GM19240 (cell line): ENCODE data around the gene KIAA2012.
"Not testable (repeated sequence)": the region's sequence is repeated elsewhere in the genome, so short reads cannot be mapped to it uniquely, and the experiment has no call there.

Source experiments
- DNase-seq: peaks from one replicate; pipeline ENCODE4 v3.0.0; 2011; ENCODE audit warnings: low spot score; ENCODE audit not compliant: insufficient read length

Gene KIAA2012

DNA sequence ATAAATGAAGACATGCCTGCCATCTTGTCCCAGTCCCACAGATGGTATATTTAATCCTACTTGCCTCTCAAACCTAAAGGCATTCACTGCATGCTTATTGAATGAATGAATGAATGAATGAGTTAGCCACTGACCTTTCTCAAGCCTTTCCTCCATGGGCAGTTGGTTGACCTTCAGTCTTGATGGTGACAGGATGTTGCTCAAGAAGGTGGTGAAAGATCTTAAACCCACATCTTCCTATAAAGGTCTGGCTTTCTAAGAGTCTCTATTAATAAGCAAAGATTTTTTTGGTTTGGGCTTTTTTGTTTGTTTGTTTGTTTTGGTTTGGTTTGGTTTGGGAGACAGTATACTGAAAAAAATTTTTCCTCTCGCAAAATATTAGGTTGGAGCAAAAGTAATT lies 41.7 kb downstream of the KIAA2012 start:
- no peak for DNase-seq

DNA sequence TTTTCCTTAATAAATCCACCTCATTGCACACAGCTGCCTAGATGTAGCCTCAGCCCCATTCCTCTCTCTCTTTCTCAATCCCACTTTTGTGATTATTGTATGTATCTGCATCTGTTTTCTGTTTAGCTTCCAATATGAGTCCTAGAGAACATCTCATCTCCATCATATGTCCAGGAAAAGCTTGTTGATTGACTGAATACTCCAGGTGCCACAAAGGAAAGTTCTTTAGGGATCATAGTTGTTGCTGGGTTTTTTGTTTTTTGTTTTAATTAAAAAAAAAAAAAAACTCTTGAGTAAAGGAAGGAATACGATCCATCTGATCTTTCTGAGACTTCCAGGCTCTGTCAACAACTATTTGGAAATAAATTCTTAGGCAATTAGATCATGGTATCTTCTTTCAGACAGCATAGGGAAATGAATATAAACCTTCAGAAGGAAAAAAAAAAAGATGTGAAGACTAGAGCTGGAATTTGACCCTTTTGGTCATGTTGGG lies 42.5 kb downstream of the KIAA2012 start:
- DNase-seq = no peak

DNA sequence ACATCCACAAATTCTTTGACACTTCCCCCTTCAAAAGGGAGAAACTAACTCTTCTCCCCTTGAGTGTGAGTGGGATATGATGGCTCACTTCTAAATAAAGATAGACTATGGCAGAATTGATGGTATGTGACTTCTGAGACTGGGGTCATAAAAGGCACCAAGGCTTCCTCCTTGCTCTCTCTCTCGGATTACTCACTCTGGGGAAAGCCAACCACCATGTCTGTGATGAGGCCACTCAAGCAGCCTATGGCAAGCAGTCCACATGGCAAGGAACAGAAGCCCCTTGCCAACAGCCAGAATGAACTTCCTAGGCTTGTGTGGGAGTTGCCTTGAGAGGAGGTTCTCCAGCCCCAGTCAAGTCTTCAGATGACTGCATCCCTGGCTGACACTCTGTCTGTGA lies 43.6 kb downstream of the KIAA2012 start:
- DNase-seq = no peak

DNA sequence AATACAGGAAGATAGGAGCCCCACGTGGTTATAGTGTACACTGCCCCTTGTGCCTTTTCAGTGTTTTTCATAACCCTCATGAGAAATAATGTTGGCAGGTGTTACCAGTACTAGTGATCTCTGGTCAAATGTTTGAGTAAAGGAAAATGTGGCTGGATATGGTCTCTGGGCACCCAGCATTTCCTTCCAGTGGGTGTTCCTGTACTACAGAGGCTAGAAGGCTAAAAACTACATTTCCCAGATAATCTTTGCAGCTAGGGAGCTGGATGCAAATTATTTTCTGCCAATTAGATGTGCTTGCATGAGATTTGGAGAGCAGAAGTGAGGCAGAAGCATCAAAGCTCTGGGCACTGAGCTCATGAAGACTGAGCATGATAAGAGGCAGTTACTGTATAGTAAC lies 45.1 kb downstream of the KIAA2012 start:
- no peak for DNase-seq

DNA sequence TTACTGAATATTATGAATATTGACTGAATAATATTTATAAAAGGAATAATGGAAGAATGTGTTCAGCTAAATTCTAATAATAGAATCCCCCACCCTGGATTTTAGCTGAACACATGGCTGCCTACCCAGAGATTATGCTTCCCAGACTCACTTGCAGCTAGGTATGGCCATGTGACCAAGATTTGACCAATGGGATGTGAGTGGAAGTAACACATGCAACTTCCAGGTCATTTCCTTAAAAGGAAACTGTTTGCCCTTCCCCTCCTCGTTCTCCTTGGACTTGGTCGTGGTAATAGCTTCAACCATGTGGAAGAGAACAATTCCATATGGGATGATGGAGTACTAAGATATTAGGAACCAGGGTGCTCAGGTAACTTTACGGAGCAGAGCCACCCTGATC lies 47.8 kb downstream of the KIAA2012 start:
- no peak for DNase-seq

DNA sequence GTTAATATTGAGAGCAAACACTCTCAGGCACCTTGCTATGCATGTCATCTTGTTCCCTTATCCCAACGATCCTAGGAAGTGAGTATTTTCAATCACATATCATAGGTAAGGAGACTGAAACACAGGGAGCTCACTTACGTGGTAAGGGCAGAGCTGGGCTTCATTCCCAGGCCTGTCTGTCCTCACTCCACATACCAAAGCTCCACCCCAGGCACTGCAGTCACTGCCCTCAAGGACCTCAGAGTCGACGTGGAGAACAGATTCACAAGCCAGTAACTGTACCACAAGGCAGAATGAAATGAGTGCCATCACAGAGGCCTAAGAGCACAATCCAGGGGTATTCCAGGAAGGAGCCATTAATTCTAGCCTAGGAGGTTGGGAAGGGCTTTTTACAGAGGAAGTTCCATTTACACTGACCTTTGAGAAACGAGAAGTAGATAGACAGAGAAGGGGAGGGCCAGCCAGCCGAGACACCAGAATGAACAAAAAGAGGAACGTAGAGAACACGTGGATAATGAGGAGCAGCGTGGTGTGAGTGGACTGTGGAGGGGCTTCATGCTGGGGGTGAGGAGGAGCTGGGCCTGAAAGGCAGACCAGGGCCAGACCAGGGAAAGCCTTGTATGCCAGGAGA lies 48.6 kb downstream of the KIAA2012 start:
- no peak for DNase-seq

DNA sequence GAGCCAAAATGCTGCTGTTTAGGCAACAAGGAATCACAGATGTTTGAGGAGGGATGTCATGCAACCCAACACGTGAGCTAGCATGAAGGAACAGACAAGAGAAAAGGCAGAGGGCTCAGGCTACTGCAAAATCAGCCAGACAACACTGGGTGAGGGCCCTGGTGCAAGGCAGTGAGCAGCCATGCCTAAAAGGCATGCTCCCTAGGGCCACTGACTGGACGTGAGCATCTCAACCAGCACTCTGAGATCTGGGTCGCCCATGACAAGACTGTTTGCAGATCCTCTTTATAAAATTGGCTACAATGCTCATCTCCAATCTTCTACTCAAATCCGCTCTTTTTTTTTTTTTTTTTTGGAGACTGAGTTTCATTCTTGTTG lies 49.1 kb downstream of the KIAA2012 start:
- DNase-seq = no peak

DNA sequence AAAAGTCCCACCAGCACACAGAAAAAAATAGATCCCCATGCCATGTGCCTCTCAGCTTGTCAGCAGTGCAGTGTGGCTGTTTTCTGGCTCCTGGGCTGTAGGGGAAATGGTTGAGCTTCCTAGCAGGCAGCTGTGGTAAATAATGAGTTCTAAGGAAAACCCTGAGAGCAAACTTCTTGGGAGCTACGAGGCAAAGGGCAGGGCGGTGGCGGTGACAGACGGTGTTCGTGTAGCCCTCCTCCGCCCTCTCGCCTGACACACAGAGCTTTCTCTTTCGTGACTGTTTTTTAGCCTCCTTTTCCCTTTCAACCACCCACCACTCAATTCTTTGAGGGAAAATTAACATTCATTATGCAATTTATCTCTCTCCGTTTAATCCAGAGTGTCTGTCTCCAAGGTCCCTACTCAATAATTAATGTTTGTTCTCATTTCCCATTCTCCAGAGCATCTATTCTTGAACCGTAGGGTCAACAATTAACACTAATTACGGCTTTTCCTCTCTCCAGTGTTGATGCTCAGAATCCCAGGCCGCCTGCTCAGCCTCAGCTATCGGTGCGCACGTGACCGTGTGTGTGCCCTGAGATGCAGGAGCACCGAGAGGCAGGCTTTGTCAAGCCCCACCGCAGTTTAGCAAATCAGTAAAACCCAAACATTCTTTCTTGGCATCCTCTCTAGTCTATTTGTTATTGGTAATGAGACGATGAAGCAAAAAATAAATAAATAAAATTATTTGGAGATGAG lies 50.1 kb downstream of the KIAA2012 start:
- DNase-seq = no peak

DNA sequence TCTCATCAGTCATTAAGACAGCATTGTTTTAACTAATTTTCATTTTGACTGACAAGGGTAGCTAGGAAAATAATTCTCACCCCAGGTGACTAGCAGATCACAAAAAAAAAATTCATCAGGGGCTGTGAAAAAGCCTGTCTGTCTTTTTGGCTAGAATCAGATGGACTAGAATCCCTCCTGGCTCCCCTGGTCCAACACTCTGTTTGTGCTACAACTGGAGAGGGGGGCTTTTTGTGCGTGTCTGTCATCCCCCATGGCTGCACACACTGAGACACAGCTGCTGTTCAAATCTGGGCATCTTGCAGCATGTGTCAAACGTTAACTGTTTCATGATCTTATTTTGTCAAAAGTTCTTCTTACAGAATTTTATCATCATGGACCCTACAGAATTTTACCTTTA lies 51.2 kb downstream of the KIAA2012 start:
- no peak for DNase-seq

DNA sequence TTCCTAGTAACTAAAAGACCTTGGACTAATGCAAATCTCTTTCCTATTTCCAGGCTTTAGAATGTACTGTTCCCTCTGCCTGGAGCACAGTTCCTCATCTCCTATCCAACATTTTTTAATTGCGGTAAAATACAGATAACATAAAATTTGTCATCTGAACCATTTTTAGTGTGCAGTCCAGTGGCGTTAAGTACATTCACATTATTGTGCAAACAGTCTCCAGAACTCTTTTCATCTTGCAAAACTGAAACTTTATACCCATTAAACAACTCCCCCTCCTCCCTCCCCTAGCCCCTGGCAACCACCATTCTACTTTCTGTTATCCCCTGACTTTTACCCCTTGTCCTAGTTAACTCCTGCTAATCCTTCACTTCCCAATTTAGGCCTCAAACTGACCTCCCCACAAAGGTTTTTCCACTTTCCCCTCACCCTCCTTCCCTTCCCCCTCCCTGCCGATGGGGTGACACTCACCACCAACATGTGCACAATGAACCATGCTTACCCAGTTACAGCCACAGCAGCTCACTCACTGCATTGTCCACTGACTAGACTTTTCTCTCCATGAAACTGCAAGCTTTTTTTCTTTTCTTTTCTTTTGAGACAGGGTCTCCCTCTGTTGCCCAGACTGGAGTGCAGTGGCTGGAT lies 54.8 kb downstream of the KIAA2012 start:
- DNase-seq = no peak

DNA sequence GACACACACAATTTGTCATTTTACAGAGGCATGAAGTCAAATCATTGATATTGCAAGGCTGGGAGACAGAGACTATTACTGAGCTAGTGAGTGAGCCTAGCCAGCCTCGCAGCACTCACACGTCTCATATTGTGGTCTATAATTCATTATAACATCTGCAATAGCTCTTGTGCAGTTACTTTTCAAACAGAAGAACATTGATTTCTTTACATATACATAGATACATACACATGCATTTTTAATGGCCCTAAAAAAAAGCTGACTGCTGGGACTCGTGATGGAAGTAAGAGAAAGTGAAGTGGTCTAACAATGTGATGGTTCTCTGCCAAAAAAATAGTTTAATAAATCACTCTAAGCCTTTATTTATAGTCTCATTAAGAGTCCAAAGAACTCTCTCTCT lies 56.8 kb downstream of the KIAA2012 start:
- DNase-seq = no peak

DNA sequence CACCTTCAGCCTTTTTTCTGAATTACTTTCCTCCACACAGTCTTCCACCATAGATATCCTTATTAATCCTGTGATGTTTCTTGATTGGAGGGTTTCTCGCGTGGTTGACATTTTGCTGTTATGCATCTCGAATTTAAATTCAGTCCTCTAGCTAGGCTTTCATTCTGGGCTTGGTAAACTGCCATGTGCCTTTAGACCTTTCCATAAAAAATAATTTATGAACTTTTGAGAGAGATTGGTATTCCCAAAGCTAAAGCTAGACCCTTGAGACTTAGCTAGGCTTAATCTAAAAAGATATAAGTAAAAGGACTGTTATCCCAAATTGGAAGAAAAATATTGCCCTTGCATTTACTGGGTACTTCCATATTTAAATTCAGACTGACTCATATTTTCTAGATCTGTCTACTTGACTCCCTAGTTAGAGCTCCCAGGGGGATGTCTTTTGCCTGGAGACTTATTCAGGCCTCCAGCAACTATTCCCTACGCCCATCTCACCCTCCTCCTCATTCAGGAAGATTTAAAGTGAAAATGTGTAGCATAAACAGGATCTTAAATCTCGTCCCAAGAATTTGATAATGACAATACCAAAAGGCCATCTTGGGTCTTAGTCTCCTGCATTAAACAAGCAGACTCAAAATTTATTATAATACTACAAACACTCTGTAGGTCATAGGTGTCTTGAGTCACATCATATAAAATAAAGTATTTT lies 60.3 kb downstream of the KIAA2012 start:
- no peak for DNase-seq

DNA sequence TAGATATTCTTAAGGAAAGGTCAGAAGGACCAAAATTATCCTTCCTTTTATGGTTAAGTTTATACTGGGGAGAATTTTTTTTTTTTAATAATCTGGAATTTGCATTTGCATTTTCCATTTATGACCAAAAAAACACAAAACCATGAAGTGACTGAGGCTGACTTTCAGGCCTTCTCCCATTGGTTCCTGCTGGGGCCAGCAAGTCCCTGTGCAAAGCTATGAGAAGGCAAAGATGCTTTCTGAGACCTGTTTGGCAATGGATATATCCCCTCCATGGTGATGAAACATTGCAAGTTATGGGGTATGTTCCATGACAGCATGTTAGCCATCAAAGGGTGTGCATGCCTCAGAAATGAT lies 60.8 kb downstream of the KIAA2012 start:
- no peak for DNase-seq

DNA sequence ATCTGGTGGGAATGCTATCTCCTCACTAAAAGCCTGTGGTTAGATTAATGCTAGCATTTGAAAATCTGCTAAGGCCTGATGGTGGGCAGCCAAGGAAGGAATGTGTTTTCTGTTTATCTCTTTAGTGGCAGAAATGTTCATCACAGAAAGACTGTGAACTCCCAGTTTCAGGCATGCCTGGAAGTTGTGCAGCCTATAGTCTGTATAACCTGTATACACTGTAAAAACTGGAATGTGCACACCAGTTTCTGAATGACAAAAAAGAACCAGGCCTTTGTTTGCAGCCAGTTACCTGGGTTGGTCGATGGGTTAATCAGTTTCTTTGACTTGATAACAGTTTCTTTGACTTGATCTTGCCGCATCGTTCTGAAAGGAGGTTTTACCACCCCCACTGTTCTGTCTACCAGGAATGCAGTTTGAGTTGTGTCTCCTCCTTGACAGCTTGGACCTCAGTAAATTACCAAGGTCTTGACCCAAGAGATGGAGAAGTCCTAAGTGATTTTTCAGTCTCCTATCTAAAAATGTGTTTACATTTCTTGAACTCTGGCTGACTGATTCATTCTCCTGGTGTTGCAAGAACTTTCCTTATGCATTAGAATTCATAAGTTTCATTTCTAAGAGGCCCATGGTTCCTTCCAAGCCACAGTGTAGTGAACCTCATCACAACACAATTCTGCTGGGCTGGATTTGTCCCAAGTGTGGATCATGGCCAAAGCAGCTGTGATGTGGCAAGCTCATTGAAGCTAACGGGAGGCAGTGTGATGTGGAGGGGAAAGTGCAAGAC lies 62.2 kb downstream of the KIAA2012 start:
- no peak for DNase-seq

DNA sequence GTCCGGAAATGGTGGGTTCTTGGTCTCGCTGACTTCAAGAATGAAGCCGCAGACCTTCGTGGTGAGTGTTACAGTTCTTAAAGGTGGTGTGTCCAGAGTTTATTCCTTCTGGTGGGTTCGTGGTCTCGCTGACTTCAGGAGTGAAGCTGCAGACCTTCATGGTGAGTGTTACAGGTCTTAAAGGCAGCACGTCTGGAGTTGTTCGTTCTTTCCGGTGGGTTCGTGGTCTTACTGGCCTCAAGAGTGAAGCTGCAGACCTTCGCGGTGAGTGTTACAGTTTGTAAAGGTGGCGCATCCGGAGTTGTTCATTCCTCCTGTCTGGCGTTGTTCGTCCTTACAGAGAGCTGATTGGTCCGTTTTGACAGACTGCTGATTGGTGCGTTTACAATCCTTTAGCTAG lies 63.0 kb downstream of the KIAA2012 start:
- DNase-seq = not testable (repeated sequence)

DNA sequence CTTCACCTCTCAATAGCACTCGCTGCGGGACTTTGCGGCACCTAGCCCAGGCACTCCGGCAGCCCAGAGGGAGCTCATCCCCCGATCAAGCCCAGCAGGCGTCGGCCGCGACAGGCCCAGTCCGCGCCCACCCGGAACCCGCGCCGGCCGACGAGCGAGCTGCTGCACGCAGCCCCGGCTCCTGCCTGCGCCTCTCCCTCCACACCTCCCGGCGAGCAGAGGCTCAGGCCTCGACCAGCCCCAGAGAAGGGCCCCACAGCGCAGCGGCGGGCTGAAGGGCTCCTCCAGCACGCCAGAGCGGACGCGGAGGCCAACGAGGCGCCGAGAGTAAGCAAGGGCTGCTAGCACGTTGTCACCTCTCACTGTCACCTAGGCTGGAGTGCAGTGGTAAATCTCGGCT lies 63.5 kb downstream of the KIAA2012 start:
- no peak for DNase-seq

DNA sequence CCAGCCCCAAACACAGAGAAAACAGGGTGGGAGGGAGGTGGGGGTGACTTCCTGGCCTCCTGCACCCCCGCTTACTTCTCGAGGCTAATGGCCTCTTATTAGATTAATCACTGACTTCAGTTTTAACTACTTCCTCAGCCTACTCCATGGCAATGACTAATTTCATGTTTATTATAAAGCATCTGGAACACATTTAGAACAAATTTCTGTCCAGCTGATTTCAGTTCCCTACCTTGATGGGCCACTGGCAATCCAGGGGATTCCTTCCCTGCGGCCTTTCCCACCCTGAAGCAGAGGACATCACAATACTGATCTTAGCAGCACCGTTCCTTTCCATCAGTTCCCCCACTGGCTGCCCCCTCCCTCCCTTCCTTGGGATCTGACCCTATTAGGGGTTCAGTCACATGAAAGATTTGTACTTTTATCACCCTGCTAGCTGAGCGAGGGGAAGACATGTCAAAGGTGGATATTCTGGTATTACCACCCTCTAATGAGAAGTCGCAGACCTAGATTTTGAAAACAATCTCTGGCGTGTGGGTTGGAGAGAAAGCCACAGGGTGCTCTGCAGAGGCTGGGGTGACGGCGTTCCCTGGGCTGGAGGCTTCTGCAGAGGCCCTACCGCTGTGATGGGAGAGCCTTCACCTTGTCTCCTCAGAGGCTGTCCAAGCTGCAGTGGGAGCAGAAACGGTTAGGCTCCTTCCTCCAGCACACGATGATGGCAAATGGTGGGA lies 67.6 kb downstream of the KIAA2012 start:
- DNase-seq = no peak

DNA sequence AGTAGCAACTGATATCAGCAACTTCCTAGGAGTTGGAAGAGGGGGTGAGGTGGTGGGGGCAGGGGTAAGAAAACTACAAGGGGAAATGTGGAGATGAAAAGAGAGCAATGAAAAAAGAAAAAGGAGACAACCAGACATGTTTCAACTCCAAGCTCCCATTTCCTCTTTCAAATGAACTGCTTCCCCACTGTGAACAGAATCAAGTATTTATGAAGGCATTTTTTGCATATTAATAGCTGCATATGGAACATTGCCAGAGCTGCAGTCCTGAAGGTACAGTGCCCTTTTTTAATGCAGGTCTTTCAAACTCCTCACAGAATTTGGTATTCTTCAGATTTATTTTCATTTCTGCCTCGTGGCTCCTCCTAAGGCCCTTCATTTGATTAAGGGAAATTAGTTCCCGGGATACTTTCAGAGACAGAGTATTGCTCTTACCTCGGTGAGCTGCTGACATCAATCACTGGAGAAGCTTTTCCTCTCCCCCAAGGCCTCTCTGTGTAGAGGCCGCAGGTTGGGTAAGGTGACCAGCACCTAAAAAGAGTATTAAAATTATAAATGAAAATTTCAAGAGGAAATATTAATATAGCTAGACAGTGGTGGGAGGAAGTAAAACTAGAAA lies 68.4 kb downstream of the KIAA2012 start:
- no peak for DNase-seq

DNA sequence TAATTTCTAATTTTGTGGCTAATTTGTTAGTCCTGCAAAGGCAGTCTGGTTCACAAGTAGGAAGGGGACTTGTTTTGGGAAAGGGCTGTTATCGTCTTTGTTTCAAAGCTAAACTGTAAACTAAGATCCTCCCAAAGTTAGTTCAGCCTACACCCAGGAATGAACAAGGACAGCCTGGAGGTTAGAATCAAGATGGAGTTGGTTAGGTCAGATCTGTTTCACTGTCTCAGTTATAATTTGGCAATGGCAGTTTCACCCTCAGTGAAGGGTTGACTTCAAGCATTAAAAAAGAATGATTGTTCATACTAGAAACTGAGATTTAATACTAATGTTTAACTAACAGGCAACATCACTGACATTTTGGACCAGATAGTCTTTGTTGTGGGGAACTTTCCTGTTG lies 69.5 kb downstream of the KIAA2012 start:
- no peak for DNase-seq

DNA sequence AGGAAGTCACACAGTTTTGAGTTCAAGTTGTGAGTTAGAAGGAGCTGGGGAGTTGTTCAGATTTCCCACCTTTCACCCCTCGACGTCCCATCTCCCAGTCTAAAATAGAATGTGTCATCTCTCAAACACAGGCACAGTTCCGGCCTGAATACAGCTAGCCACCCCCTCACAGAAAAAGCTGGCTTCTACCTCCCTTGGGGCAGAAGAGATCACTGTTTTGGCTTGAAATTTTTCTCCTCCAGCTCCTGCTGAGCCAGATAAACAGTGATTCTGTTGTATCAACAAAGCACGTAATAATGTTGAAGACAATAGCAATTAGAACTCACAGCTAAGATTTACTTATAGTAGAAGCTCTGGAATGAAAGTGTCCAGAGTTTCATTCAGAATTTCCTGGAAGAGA lies 74.7 kb downstream of the KIAA2012 start:
- DNase-seq = no peak
